Renal cortex interstitium (tissue), 11 donors: Measurements from ENCODE around the gene GAD2. TPM values are rescaled to one million over a fixed set of nuclear protein-coding genes. Genes with fewer than 3 reads are reported as not detected.
"Not testable (repeated sequence)": the region's sequence is repeated elsewhere in the genome, so short reads cannot be mapped to it uniquely, and the experiment has no call there.

ENCODE experiments used
- DNase-seq, 11 donors: peaks; one replicate each; pipeline ENCODE4 v3.0.0-alpha.2; 2013; ENCODE audit warnings: low read depth in 9 of 11, low spot score in 4 of 11; ENCODE audit errors: extremely low read depth in 1 of 11
- polyA plus RNA-seq, 3 donors: library from polyadenylated mRNA; unstranded; fragments of 120-200 nt; gene quantifications; one replicate each; pipeline ENCODE4 v1.2.1, GENCODE V29; 2013; ENCODE audit not compliant: insufficient read length in 3 of 3

The GAD2 gene
- polyA plus RNA-seq, 3 donors, result 2.3 to 3.6 (median 3.1) TPM

DNA sequence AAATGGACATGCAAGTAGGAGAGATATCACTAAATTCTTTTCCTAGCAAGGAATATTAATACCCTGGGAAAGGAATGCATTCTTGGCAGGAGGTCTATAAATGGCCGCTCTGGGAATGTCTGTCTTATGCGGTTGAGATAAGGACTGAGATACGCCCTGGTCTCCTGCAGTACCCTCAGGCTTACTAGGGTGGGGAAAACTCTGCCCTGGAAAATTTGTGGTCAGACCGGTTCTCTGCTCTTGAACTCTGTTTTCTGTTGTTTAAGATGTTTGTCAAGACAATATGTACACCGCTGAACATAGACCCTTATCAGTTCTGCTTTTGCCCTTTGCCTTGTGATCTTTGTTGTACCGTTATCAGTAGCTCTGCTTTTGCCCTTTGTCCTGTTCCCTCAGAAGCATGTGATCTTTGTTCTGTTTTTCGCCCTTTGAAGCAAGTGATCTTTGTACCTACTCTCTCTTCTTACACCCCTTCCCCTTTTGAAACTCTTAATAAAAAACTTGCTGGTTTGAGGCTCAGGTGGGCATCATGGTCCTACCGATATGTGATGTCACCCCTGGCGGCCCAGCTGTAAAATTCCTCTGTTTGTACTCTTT is 132.3 kb downstream of the GAD2 start:
- not testable (repeated sequence) for DNase-seq

Other genes with a start within 250 kb of the GAD2 start
- 1 to 10 TPM in 2 of 3 donors, under 1 TPM in 1; 0.94 to 1.9 (median 1.4) TPM for gene APBB1IP, start 221.6 kb downstream of the GAD2 start, polyA plus RNA-seq